Endothelial cell of umbilical vein (primary cell): ENCODE results near the gene MUCL3. TPM values are rescaled to one million over a fixed set of nuclear protein-coding genes. Genes with fewer than 3 reads are reported as not detected.

Source experiments
- BruUV-seq: library from RNA; stranded (reverse); fragments of 400-500 nt; replicated peaks from 2 replicates; lab custom pipeline; 2021; lab: Mats Ljungman, UMichigan
- CTCF ChIA-PET: fragments of 300-600, 350-600 bp; sonication (Branson Sonifier 250); formaldehyde crosslinking; loops from one replicate; lab custom pipeline; 2021; ENCODE audit warnings: antibody characterized with exemption, inconsistent platforms; lab: Charles Lee
- POLR2A ChIA-PET: fragments of 300-600, 350-600 bp; sonication (Branson Sonifier 250); formaldehyde crosslinking; loops from one replicate; lab custom pipeline; 2021; ENCODE audit warnings: antibody characterized with exemption, inconsistent platforms; lab: Charles Lee
- DNase-seq: peaks from one replicate; pipeline ENCODE4 v3.0.0-alpha.2; 2011; ENCODE audit warnings: low read depth, low spot score
- FAIRE-seq: peaks from 2 replicates; lab custom pipeline; 2011; peaks lifted over from hg19 to GRCh38; lab: Jason Lieb, UNC
- H2AFZ ChIP-seq: 2 replicates; pipeline ENCODE4 v1.6.0; 2012; ENCODE audit warnings: low read depth, low read length, control low read depth, inconsistent platforms
- H3K27ac ChIP-seq: 2 replicates; pipeline ENCODE4 v1.5.1; 2011; ENCODE audit warnings: low read depth, mild to moderate bottlenecking, control low read depth, low read length, moderate library complexity; ENCODE audit not compliant: insufficient read depth
- H3K27me3 ChIP-seq, 2 experiments: 2 replicates each; pipeline versions ENCODE4 v1.6.0 to v1.6.1; 2011; ENCODE audit warnings: low read length in 2 of 2, mixed read lengths in 1 of 2; ENCODE audit not compliant: control insufficient read depth in 2 of 2, insufficient read depth in 2 of 2
- H3K36me3 ChIP-seq, 2 experiments: 2 replicates in 1 of 2; 3 replicates in 1 of 2; pipeline ENCODE4 v1.5.1; 2011; ENCODE audit warnings: low read length in 2 of 2, mild to moderate bottlenecking in 1 of 2, moderate library complexity in 1 of 2; ENCODE audit not compliant: control insufficient read depth in 2 of 2, insufficient read depth in 2 of 2; ENCODE audit errors: extremely low read depth in 1 of 2
- H3K4me1 ChIP-seq: 3 replicates; pipeline ENCODE4 v1.5.1; 2011; ENCODE audit warnings: mild to moderate bottlenecking, low read length; ENCODE audit not compliant: control insufficient read depth, insufficient read depth; ENCODE audit errors: extremely low read depth
- H3K4me2 ChIP-seq: 2 replicates; pipeline ENCODE4 v1.6.1; 2011; ENCODE audit warnings: low read length, control low read depth, mixed read lengths; ENCODE audit not compliant: insufficient read depth
- H3K4me3 ChIP-seq, 3 experiments: fragments of 200-600 bp in 1 of 3; sonication (generic), shearing (Covaris generic) in 1 of 3; replicated peaks in 1 of 3; 2 replicates each; pipeline ENCODE4 v1.5.1; 2011 to 2016; ENCODE audit warnings: control low read depth in 3 of 3, low read length in 3 of 3, mild to moderate bottlenecking in 2 of 3, inconsistent platforms in 1 of 3, low read depth in 1 of 3, moderate library complexity in 1 of 3; ENCODE audit not compliant: insufficient read depth in 1 of 3
- H3K79me2 ChIP-seq: 2 replicates; pipeline ENCODE4 v1.6.0; 2012; ENCODE audit warnings: low read length, inconsistent platforms; ENCODE audit not compliant: control insufficient read depth, insufficient read depth
- H3K9ac ChIP-seq: replicated peaks from 2 replicates; pipeline ENCODE3; 2011; ENCODE audit warnings: low read length, control low read depth; ENCODE audit not compliant: insufficient read depth; ENCODE audit errors: extremely low read depth
- H3K9me1 ChIP-seq: replicated peaks from 3 replicates; pipeline ENCODE4 v1.6.0; 2011; ENCODE audit warnings: mild to moderate bottlenecking, low read length; ENCODE audit not compliant: control insufficient read depth, insufficient read depth; ENCODE audit errors: extremely low read depth
- H3K9me3 ChIP-seq: replicated peaks from 2 replicates; pipeline ENCODE4 v1.5.1; 2012; ENCODE audit warnings: low read length, inconsistent platforms; ENCODE audit not compliant: control insufficient read depth, insufficient read depth
- H4K20me1 ChIP-seq: replicated peaks from 2 replicates; pipeline ENCODE3; 2011; ENCODE audit warnings: mild to moderate bottlenecking, low read length; ENCODE audit not compliant: control insufficient read depth, insufficient read depth; ENCODE audit errors: extremely low read depth
- EZH2 ChIP-seq: IDR thresholded peaks from 2 replicates; pipeline ENCODE4 v1.6.1; 2012; ENCODE audit warnings: borderline replicate concordance, low read depth, mild to moderate bottlenecking, moderate library complexity, low read length, inconsistent platforms; ENCODE audit not compliant: severe bottlenecking
- FOS ChIP-seq: IDR thresholded peaks from 2 replicates; pipeline ENCODE4 v1.6.1; 2011; ENCODE audit warnings: mild to moderate bottlenecking, low read length, moderate library complexity, borderline replicate concordance; ENCODE audit not compliant: insufficient read depth
- GATA2 ChIP-seq: IDR thresholded peaks from 2 replicates; pipeline ENCODE4 v1.7.0; 2011; ENCODE audit warnings: low read depth, mild to moderate bottlenecking, moderate library complexity, mixed read lengths, low read length; ENCODE audit not compliant: insufficient read length, insufficient read depth
- JUN ChIP-seq: IDR thresholded peaks from 2 replicates; pipeline ENCODE4 v1.6.1; 2011; ENCODE audit warnings: borderline replicate concordance, low read depth; ENCODE audit not compliant: insufficient read length, insufficient read depth
- POLR2A ChIP-seq: IDR thresholded peaks from 2 replicates; pipeline ENCODE4 v1.6.1; 2012; ENCODE audit warnings: low read depth, mild to moderate bottlenecking, control low read depth, low read length
- dilution Hi-C: fragments of 300-500 bp; cut with MboI; formaldehyde crosslinking; loops from one replicate; pipeline ENCODE4 v1.15.0; 2019; ENCODE audit warnings: low sequenced_read_pairs; ENCODE audit not compliant: extremely low pct_ligation_motif_present
- intact Hi-C: fragments of 100-400 bp; cut with micrococcal nuclease; formaldehyde crosslinking; loops from one replicate; pipeline ENCODE4 v1.10.0; 2022
- polyA plus RNA-seq, 4 experiments: library from polyadenylated mRNA; depleted of rRNA in 3 of 4; stranded (reverse) in 3 of 4; unstranded in 1 of 4; fragments of >200 nt; gene quantifications; 2 replicates each; pipeline versions ENCODE4 v1.2.1 to v1.2.3, GENCODE V29; 2011 to 2012; ENCODE audit warnings: missing spikeins in 1 of 4
- total RNA-seq: library from RNA; stranded (reverse); gene quantifications from 2 replicates; pipeline ENCODE4 v1.2.3, GENCODE V29; 2021
- TF ChIP-seq, protein P1 (sequence below): IDR thresholded peaks from 2 replicates; pipeline ENCODE4 v1.6.1; 2011; ENCODE audit not compliant: insufficient read depth, insufficient read length
- TF ChIP-seq, protein P2 (sequence below), 2 donors: IDR thresholded peaks; 1 replicate in 1 of 2; 2 replicates in 1 of 2; pipeline ENCODE4 v1.5.1; 2011; ENCODE audit warnings: low read length in 2 of 2, mild to moderate bottlenecking in 2 of 2, moderate library complexity in 2 of 2, control low read depth in 1 of 2, inconsistent platforms in 1 of 2, low read depth in 1 of 2; ENCODE audit not compliant: insufficient read depth in 1 of 2; ENCODE audit errors: extremely low read depth in 1 of 2

MUCL3 gene
- total and polyA plus RNA-seq, 2 donors (not counting 3 experiments of a cell fraction or from before 2014, with no cell fraction given) = not detected

DNA sequence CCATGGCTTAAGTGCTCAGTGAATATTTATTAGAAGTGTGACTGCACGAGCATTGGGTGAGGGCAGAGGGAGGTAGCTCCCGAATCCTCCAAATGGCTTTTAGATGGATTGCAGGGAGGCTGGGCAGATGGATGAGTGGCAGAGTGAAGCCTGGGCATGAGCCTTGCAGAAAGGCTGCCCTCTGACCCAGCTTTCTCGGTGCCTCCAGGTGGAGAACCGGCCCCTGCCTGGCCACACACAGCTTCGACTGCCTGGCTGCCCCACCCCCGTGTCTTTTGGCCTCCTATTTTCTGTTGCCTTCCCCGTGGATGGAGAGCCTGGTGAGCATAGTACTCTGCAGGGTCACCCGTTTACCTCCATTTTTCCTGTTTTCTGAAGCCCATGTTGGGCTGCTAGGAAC is 23.3 kb upstream of the MUCL3 start:
- intact Hi-C loops (no loop called here), dilution Hi-C loops (no loop called here)
- no TSS peak for BruUV-seq
- Histone ChIP-seq H3K9me1 (no peaks in the 10 kb centered on the region), H3K4me2 (no peak overlapping the region), H3K27me3 (no peaks in the 10 kb centered on the region), H3K9me3 (no peaks in the 10 kb centered on the region), H3K4me3 (no peak overlapping the region), H3K9ac (no peak overlapping the region), H3K27ac (no peak overlapping the region), H2AFZ (no peak overlapping the region), H3K79me2 (no peaks in the 10 kb centered on the region), H3K36me3 (peaks cover 0 to 32% of the 10 kb centered on the region in 2 experiments), H3K4me1 (peaks cover 25% of the 10 kb centered on the region), H4K20me1 (no peaks in the 10 kb centered on the region)
- POLR2A ChIA-PET = no interaction called here
- TF ChIP-seq, protein P1, sequence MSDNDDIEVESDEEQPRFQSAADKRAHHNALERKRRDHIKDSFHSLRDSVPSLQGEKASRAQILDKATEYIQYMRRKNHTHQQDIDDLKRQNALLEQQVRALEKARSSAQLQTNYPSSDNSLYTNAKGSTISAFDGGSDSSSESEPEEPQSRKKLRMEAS = no peak
- TF ChIP-seq EZH2 = no peak
- TF ChIP-seq, protein P2, sequence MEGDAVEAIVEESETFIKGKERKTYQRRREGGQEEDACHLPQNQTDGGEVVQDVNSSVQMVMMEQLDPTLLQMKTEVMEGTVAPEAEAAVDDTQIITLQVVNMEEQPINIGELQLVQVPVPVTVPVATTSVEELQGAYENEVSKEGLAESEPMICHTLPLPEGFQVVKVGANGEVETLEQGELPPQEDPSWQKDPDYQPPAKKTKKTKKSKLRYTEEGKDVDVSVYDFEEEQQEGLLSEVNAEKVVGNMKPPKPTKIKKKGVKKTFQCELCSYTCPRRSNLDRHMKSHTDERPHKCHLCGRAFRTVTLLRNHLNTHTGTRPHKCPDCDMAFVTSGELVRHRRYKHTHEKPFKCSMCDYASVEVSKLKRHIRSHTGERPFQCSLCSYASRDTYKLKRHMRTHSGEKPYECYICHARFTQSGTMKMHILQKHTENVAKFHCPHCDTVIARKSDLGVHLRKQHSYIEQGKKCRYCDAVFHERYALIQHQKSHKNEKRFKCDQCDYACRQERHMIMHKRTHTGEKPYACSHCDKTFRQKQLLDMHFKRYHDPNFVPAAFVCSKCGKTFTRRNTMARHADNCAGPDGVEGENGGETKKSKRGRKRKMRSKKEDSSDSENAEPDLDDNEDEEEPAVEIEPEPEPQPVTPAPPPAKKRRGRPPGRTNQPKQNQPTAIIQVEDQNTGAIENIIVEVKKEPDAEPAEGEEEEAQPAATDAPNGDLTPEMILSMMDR (IDR thresholded peaks at IDR 0.05; ENCODE audit: extremely low read depth in 1 of 2, insufficient read depth in 1 of 2, low read depth in 1 of 2, low read length in 2 of 2) = no peak
- no peak for TF ChIP-seq JUN
- no peak for TF ChIP-seq POLR2A
- TF ChIP-seq FOS = no peak
- no peak for TF ChIP-seq GATA2
- CTCF ChIA-PET = interaction anchor here (1.1 to 7.6 kb wide), 7 partner anchors 8 to 170 kb away, joined by 3 to 142 read pairs (median 72); partner anchors contain the start of gene GTF2H4
- FAIRE-seq (no peak), DNase-seq (no peak)
